NCI-H146 (cell line): Measurements from ENCODE around the gene KIN.
A peak's percentile ranks its signal among the peaks of the same experiment; 100 is the strongest.

Experiments
- DNase-seq: peaks from one replicate; lab custom pipeline; 2025; lab: John Stamatoyannopoulos, UW

KIN gene

DNA sequence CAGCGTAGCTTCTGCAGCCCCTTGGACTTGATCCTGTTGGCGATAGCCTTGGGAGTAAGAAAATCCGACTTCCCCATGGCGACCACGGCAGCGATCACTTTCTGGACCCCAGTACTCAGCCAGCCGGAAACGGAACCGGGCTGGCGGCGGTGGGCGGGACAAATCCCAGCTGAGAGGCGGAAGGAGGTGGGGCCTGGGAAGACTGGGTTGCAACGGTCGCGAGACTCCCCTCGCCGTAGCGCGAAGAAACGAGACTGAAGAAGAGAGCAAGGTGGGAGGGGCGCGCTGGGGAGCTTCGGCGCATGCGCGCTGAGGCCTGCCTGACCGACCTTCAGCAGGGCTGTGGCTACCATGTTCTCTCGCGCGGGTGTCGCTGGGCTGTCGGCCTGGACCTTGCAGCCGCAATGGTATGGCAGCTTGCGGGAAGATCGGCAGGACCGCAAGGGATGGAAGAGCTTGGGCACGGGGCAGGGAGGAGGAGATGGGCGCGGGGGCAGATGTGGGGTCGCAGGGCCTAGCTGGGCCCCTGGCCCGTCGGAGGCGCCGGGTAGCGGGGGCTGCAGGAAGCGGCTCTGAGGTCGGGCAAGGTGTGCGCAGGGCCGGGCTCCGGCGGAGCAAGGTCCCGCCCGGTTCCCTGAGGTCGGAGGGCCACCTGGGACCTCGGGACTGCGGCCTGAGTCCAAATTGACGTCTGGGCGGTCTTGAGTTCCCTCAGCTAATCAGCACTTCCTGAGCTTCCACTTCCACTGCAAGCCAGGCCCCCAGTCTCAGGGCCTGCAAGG, at the start of gene KIN, which contains the start of gene ATP5F1C:
Gene KIN (minus strand): TSS at position 137 of the 782 bp plus-strand sequence. CDS start 60 bp downstream, at position 77.
Gene ATP5F1C (plus strand): TSS at position 321 of the 782 bp plus-strand sequence. CDS start 31 bp downstream, at position 352.
- peak; percentile 98 for DNase-seq

DNA sequence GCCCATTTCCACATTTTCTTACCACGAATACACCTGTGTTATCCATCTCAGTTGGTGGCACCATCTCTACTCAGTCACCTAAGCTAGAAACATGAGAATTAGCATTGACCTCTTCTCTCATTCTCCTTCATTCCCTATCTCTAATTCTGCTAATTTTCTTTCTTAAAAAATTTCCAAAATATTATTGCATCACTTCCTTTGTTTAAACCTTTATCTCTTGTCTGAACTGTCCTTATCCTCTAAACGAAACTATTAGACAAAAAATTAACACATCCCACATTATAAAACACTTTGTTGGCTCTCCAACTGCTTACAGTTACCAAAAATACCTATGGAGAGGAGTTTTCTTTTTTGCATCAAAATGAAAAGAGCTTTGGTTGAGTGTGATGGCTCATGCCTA, 48.8 kb upstream of the KIN start:
- DNase-seq: no peak

- DNase-seq: no peak
Observed at GRCh38 chr10:7834262-7834661, 46.5 kb upstream of the KIN start.

DNA sequence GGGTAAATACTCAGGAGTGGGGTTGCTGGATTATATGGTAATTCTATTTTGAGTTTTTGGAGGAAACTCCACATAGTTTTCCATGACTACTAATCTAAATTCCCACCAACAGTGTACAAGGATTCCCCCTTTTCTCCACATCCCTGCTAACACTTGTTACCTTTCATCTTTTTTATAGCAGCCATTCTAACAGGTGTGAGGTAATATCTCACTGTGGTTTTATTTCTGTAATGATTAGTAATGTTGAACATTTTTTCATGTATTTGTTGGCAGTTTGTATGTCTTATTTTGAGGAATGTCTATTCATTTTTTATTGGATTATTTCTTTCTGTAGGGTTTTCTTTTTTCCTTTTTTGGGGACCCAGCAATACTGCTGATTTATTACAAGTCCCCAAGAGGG, 45.4 kb upstream of the KIN start:
- no peak for DNase-seq

GRCh38 chr10:7832060-7832459, 44.3 kb upstream of the KIN start:
- DNase-seq: no peak

- DNase-seq: no peak
Observed at GRCh38 chr10:7829289-7829834, 41.6 kb upstream of the KIN start.

DNA sequence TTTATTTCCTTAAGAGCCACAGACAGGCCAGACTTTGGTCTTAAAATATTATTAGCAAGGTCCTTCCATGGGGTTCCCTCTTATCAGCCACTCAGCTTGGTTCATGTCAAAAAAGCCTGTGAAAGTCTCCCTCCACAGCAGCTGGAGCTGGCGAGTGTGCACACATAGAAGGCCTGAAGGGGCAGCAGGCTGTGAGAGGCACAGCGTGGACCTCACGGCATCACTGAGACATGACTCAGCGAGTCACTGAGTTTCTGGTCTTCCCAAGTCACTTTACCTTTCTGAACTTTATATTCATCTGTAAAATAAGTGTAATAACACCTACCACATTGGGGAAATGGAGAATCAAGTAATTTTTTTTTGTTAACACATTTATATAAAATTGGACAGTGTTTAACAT, 39.2 kb upstream of the KIN start:
- DNase-seq: no peak

DNA sequence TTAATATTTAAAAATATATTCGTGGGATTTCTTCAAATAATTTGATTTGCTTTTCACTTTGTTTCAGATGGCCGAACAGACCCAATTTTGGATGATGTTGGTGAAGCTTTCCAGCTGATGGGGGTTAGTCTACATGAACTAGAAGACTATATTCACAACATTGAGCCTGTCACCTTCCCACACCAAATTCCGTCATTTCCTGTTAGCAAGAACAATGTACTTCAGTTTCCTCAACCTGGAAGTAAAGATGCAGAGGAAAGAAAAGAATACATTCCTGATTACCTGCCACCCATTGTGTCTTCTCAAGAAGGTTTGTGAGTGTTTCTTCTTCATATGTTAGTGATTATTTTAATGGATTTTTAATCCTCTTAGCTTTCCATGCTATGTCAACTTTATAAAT, 36.5 kb upstream of the KIN start:
- DNase-seq: no peak

- DNase-seq: peak; percentile 54
Observed at GRCh38 chr10:7819121-7819460, 31.3 kb upstream of the KIN start.

GRCh38 chr10:7818295-7819120, 30.7 kb upstream of the KIN start, which contains the start of gene TAF3:
Gene TAF3 (plus strand): TSS chr10:7818505. CDS start chr10:7818710, 205 bp downstream.
- peak; percentile 96 for DNase-seq

DNA sequence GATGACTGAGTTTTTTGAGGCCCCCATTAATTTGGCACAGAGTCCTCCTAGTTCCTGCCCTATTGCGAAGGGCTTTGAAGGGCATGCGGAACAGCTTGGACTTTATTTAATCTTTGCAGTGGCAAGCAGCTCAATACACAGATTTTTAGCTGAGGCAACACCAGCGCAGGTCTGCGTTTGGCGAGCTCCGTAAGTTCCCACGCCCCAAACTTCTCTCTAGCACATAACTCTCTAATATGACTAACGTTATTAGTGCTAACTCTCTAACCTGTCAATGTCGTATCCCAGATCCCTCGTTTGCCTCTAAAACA, 30.1 kb upstream of the KIN start:
- DNase-seq: no peak

- DNase-seq: peak; percentile 28
Observed at GRCh38 chr10:7817576-7817975, 29.8 kb upstream of the KIN start.

GRCh38 chr10:7813481-7813880, 25.7 kb upstream of the KIN start:
- no peak for DNase-seq

- DNase-seq: peak; percentile 57
Observed at GRCh38 chr10:7811743-7812142, 23.9 kb upstream of the KIN start.

- DNase-seq: no peak
Observed at GRCh38 chr10:7811000-7811399, 23.2 kb upstream of the KIN start.

GRCh38 chr10:7810443-7810842, 22.6 kb upstream of the KIN start:
- no peak for DNase-seq

DNA sequence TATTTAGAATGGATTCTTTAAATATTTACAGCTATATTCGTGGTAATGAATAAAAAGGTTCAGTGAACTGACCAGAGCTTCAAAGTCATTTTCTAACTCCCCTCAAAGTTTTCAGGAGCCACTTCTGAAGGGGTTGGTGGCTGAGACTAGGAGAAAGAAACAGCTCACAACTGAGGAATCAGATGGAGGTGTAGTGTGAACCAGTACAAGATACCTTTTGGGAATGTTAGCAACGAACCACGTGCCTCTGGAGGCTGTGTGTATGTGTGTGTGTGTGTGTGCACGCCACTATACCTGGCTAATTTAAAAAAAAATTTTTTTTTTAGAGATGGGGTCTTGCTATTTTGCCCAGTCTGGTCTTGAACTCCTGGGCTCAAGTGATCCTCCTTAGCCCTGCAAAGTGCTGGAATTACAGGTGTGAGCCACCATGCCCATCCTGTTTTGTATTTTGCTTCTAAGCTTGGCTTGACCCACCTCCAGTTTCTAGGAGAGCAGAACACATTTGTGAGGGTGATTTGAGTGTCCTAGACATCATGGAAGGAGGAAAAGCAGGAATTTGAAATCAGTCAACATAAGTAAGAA, 21.0 kb upstream of the KIN start:
- DNase-seq: no peak

DNA sequence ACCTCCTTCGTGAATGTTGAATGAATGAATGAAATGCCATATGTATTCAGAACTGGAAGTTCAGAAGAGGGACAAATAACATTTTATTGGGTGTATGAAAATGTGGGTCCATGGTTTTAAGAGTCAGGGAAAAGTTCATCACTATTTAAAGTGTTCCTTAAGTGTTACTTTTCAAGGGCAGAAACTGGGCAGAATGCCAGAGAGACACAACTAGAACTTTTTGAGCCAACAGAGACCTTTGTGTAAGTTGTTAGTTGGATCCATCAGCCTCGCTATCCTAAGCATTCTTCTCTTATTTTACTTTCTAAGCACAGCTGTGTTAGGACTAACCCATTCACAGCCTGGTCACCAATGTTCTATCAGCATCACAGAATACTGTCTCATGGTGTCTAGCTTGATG, 16.9 kb upstream of the KIN start:
- no peak for DNase-seq

DNA sequence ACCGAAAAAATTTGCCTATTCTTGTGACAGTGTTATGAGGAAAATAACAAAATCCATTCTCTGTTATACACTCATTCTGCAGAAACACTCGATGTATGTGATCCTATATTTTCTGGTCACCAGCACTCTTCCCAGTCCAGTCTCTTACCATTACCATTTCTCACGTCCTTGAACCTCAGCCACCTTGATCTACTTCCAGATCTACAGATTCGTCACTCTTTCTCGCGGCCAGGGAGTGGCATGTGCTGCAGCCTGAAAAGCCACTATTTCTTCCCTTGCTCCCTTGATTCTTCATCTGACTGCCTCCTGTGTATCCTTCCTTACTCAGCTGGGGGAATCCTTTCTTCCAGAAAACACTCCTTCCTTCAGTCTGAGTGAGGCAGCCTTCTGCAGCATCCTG, 16.4 kb upstream of the KIN start:
- no peak for DNase-seq

DNA sequence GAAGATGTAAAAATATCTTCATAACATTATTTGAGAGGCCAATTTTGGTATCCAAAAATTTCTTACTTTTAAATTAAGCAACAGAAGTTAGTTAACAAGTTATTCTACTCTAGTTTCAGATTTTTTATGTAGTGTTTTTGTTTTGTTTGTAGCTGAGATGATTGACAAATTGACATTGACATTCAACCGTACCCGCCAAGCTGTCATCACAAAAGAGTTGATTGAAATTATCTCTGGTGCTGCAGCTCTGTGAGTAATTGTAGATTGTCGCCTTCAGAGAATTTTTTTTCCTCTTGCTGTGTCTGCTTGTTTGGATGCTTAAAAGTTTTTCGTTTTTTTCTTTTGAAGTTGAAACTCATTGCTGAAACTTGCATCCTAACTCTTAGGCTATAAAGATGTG, 14.8 kb upstream of the KIN start:
- no peak for DNase-seq

- DNase-seq: no peak
Observed at GRCh38 chr10:7797582-7797981, 9.8 kb upstream of the KIN start.

GRCh38 chr10:7795605-7796004, 7.8 kb upstream of the KIN start:
- no peak for DNase-seq
